Measurements from ENCODE around the gene HSPBP1.

The HSPBP1 gene

DNA sequence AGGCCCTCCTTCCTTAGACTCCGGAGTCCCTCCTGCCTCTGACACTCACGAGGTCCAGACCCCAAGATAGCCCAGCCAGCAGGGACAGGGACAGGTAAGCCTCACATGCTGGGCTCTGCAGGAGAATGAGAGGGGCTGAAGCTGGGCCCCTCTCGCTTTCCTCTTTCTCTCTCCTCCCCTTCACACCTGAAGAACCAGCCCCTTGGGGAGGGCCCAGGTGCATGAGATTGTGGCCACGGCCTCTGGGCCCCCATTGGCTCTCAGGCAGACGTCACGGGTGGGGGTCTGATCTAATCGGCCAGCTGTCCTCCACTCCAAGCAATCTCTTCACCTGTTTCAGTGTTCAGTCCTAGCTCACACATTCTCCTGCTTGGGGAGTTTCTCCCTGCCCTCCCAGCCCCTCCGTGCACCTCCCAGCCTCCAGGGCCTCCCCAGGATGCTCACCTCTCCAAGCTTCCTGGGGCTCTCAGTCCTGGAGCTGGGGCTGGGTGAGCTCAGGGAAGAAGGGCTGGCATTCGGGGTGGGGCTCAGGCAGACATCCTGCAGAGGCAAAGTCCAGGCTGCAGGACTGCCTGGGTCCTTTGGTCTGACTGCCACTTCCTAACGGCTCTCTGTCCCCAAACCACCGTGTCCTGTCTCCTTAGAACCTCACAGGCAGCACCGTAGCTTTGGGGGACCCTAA, 42.4 kb upstream of the HSPBP1 start:
- Histone ChIP-seq H3K27me3 (ENCODE audit: insufficient read depth, low read depth) (no peaks in the 10 kb centered on the region; the same call in 1 of the 2 replicates), H3K27ac (no peak overlapping the region), H4K20me1 (ENCODE audit: insufficient read depth) (no peaks in the 10 kb centered on the region)

DNA sequence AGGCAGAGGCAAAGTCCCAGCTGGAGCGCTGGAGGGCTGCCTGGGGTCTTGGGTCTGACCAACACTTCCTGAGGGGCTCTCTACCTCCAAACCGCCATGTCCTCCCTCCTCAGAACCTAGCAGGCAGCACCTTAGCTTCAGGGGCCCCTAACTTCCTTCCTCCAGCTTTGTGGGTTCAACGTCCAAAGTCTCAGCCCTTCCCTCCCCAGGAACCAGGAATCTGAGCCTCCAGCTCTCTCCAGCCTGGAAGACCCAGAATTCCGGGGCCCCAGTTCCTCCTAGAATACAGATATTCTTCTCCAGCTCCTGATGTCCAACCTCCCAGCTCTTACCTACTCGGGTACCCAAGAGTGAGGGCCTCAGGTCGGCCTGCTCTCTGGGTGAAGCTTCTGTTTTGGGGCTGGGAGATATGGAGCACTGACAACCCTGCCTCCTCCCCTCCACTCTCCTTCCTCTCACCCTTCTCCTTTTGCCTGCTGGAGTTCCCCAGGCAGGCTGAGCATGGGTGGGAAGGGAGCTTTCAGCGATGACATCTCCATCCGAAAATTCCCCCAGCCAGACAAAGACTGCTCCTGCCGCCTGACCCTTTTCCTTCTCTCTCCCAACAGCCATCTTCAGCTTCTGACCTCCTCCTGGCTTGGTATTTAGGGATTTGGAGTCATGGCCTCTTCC, 41.7 kb upstream of the HSPBP1 start:
- Histone ChIP-seq H3K9ac (no peak overlapping the region), H3K79me2 (ENCODE audit: insufficient read depth, low read depth) (no peaks in the 10 kb centered on the region), H3K4me3 (IDR thresholded peaks at IDR 0.05; ENCODE audit: insufficient read depth, low read depth, low read length) (no peak overlapping the region), H2AFZ (ENCODE audit: low read depth) (no peak overlapping the region), H3K27ac (no peak overlapping the region), H3K36me3 (ENCODE audit: insufficient read depth) (no peaks in the 10 kb centered on the region), H3K27me3 (ENCODE audit: insufficient read depth, low read depth) (no peaks in the 10 kb centered on the region; the same call in 1 of the 2 replicates), H3K4me1 (ENCODE audit: low read depth, poor library complexity, severe bottlenecking) (peaks cover 12% of the 10 kb centered on the region), H3K4me2 (no peak overlapping the region), H4K20me1 (ENCODE audit: insufficient read depth) (no peaks in the 10 kb centered on the region)
- TF ChIP-seq, protein P1, sequence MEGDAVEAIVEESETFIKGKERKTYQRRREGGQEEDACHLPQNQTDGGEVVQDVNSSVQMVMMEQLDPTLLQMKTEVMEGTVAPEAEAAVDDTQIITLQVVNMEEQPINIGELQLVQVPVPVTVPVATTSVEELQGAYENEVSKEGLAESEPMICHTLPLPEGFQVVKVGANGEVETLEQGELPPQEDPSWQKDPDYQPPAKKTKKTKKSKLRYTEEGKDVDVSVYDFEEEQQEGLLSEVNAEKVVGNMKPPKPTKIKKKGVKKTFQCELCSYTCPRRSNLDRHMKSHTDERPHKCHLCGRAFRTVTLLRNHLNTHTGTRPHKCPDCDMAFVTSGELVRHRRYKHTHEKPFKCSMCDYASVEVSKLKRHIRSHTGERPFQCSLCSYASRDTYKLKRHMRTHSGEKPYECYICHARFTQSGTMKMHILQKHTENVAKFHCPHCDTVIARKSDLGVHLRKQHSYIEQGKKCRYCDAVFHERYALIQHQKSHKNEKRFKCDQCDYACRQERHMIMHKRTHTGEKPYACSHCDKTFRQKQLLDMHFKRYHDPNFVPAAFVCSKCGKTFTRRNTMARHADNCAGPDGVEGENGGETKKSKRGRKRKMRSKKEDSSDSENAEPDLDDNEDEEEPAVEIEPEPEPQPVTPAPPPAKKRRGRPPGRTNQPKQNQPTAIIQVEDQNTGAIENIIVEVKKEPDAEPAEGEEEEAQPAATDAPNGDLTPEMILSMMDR (conservative IDR thresholded peaks at IDR 0.05; ENCODE audit: low read depth, low read length) = no peak

More for the DNA sequence above, 42.4 kb upstream of the HSPBP1 start:
- H3K4me3 ChIP-seq (IDR thresholded peaks at IDR 0.05; ENCODE audit: insufficient read depth, low read depth, low read length) = no peak overlapping the region
- H3K9ac ChIP-seq = no peak overlapping the region
- TF ChIP-seq, protein P1 (conservative IDR thresholded peaks at IDR 0.05; ENCODE audit: low read depth, low read length) = no peak
- peaks cover 12% of the 10 kb centered on the region for H3K4me1 ChIP-seq (ENCODE audit: low read depth, poor library complexity, severe bottlenecking)
- H3K4me2 ChIP-seq = no peak overlapping the region
- no peaks in the 10 kb centered on the region for H3K79me2 ChIP-seq (ENCODE audit: insufficient read depth, low read depth)
- H2AFZ ChIP-seq (ENCODE audit: low read depth) = no peak overlapping the region
- no peaks in the 10 kb centered on the region for H3K36me3 ChIP-seq (ENCODE audit: insufficient read depth)

DNA sequence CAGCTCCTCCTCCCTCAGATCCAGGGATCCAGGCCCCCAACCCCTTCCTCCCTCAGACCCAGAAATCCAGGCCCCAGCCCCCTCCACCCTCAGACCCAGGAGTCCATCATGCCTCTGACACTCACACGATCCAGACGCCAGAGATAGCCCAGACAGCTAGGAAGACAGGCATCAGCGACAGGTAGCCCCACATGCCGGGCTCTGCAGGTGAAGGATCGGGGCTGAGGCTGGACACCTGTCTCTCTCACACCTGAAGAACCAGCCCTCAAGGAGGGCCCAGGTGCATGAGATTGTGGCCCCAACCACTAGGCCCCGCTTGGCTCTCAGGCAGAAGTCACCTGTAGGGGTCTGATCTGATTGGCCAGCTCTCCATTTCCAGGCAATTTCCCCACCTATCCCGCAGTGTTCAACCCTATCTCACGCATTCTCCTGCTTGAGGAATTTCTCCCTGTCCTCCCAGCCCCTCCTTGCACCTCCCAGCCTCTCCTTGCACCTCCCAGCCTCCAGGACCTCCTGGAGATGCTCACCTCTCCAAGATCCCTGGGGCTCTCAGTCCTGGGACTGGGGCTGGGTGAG, 41.0 kb upstream of the HSPBP1 start:
- Histone ChIP-seq H3K36me3 (ENCODE audit: insufficient read depth) (no peaks in the 10 kb centered on the region), H3K9ac (no peak overlapping the region), H4K20me1 (ENCODE audit: insufficient read depth) (no peaks in the 10 kb centered on the region), H3K79me2 (ENCODE audit: insufficient read depth, low read depth) (no peaks in the 10 kb centered on the region), H3K4me2 (no peak overlapping the region), H3K4me3 (IDR thresholded peaks at IDR 0.05; ENCODE audit: insufficient read depth, low read depth, low read length) (no peak overlapping the region), H3K27me3 (ENCODE audit: insufficient read depth, low read depth) (no peaks in the 10 kb centered on the region; the same call in 1 of the 2 replicates), H3K27ac (no peak overlapping the region), H2AFZ (ENCODE audit: low read depth) (no peak overlapping the region), H3K4me1 (ENCODE audit: low read depth, poor library complexity, severe bottlenecking) (peaks cover 12% of the 10 kb centered on the region)
- TF ChIP-seq, protein P1 (conservative IDR thresholded peaks at IDR 0.05; ENCODE audit: low read depth, low read length) = no peak

DNA sequence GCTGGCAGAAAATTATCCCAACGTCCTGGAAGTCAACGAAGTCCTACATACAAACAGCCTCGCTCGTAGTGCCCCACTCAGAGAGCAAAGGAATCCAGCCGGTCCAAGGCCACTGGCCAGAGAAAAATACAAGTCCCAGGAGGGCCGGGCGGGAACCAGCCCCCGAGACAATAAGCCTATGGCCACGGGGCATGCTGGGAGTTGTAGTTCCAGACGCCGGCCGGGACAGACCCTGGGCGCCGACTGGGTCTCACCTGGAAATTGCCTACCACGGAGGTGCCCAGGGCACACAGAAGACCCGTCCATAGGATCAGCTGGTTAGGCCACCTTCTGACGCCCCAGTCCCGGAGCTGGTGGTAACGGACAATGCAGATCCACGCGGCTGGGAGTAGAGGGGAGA, 39.9 kb upstream of the HSPBP1 start:
- Histone ChIP-seq H3K36me3 (ENCODE audit: insufficient read depth) (no peaks in the 10 kb centered on the region), H3K9ac (no peak overlapping the region), H4K20me1 (ENCODE audit: insufficient read depth) (no peaks in the 10 kb centered on the region), H3K4me3 (IDR thresholded peaks at IDR 0.05; ENCODE audit: insufficient read depth, low read depth, low read length) (no peak overlapping the region), H3K79me2 (ENCODE audit: insufficient read depth, low read depth) (no peaks in the 10 kb centered on the region), H2AFZ (ENCODE audit: low read depth) (no peak overlapping the region), H3K4me2 (no peak overlapping the region), H3K27ac (no peak overlapping the region), H3K27me3 (ENCODE audit: insufficient read depth, low read depth) (no peaks in the 10 kb centered on the region; the same call in 1 of the 2 replicates), H3K4me1 (ENCODE audit: low read depth, poor library complexity, severe bottlenecking) (peaks cover 2% of the 10 kb centered on the region)
- TF ChIP-seq, protein P1 (conservative IDR thresholded peaks at IDR 0.05; ENCODE audit: low read depth, low read length) = no peak

All from KMS-11 (cell line).